HG02759 (cell line): ENCODE results near the gene PIK3CD.
"Not testable (repeated sequence)": the region's sequence is repeated elsewhere in the genome, so short reads cannot be mapped to it uniquely, and the experiment has no call there.

Source experiments
- ATAC-seq: cut with Tn5 transposase; IDR thresholded peaks from one replicate; pipeline ENCODE4 v1.9.1; 2021; ENCODE audit warnings: mild to moderate bottlenecking, moderate library complexity; ENCODE audit not compliant: unreplicated experiment

PIK3CD gene

GRCh38 chr1:9687874-9688582, 36.5 kb downstream of the PIK3CD start:
- ATAC-seq = no peak

GRCh38 chr1:9688599-9688998, 37.1 kb downstream of the PIK3CD start:
- ATAC-seq = no peak

- ATAC-seq = peak; percentile 68
Observed at GRCh38 chr1:9689011-9689706, 37.6 kb downstream of the PIK3CD start.

DNA sequence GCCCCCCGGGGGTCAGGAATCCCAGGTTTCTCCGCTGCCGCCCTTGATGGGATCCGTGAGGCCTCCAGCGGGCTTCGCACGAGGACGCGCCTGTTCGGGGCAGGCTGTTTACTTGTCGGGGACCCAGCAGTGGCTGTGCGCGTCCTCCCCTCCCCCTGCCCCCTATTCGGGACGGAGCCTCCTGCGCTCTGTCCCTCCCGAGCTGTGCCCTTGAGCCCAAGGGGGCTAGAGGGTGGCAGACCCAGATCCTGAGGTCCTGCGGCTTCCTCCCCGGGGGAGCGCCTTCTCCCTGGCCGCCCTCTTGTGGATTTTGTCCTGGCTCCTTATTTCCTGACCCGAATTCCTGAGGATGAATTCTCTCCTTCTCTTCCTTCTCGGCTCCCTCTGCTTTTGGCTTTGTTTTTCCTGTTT, 38.4 kb downstream of the PIK3CD start:
- no peak for ATAC-seq

DNA sequence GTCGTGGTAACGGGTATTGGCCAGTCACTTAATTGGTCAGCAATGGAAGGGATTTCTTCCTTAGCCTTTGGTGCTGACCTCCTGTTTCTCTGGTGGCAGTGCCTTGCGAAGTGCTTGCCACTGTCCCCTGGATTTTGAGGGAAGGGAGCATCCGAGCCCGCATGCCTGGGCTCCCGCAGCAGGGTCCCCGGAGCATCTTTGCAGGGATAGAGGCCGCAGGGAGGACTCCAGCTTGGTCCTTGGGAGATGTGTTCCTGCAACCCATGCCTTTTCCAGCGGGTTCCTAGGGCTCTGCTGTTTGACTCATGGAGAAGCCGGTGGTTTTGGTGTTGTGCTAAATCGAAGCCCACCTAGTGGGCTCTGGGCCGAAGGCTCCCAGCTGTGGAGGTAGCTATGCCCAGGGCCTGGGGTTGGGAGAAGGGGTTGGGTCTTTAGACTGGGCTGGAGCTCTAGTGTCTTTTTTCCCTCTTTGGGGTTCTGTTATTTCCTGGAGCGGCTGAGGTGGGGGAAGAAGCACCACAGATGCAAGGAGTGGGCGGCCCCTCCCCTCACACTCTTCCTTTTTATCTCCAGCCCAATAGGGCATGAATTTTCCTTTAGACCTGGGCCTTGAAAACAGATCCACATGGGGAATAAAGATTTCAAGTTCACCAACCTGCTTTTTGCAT, 39.0 kb downstream of the PIK3CD start:
- ATAC-seq = no peak

DNA sequence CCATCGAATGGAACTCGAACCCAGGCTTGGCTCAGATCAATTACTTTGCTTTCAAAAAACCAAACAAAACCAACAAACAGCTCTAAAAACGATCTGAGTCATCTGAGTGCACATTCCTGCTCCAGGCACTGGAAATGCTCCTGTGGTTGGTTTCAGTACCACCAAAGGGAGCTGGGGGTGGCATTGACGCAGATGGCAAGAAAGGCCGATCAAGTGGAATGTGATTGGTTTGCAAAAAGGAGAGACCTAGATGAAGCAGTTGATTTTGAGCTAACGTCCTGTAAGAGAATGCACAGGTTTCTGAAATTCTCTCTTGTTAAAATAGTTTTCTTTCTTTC, 39.5 kb downstream of the PIK3CD start:
- ATAC-seq = no peak

GRCh38 chr1:9691691-9692090, 40.2 kb downstream of the PIK3CD start:
- no peak for ATAC-seq

- no peak for ATAC-seq
Observed at GRCh38 chr1:9696793-9697192, 45.3 kb downstream of the PIK3CD start.

GRCh38 chr1:9699361-9699760, 47.8 kb downstream of the PIK3CD start:
- ATAC-seq = no peak

DNA sequence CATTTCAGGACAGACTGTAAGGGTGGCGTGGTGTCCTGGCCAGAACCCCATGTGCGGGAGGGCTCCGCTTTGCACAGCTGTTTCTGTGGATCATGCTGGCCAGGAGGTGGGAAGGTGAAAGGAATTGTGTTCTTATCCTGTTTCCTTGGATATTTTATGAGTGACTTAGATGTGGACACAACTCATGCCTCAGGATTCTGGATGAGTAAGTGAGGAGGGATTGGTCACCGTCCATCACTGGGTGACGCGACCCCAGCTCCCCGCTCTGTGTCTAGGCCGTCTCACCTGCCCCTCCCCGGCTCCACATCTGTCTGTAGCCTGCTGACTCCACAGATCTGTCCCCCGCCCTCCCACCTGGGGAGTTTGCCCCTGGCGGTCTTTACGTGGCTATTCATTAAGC, 48.8 kb downstream of the PIK3CD start:
- ATAC-seq = no peak

DNA sequence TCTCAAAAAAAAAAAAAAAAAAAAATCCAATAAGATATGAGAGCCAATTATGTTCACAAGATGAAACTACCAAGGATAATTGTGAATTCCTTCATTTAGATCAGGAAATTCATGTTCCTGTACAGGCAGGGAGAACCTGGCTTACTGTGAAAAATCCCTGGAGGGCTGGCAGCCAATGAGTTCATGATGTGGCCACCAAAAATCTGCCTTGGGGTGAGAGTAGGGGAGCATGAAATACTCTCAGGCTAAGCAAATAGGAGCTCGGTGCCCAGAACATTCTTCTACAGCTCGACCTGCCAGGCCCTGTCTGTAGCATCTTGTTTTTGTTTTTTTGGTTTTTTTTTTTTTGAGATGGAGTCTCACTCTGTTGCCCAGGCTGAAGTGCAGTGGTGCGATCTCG, 50.1 kb downstream of the PIK3CD start:
- no peak for ATAC-seq

DNA sequence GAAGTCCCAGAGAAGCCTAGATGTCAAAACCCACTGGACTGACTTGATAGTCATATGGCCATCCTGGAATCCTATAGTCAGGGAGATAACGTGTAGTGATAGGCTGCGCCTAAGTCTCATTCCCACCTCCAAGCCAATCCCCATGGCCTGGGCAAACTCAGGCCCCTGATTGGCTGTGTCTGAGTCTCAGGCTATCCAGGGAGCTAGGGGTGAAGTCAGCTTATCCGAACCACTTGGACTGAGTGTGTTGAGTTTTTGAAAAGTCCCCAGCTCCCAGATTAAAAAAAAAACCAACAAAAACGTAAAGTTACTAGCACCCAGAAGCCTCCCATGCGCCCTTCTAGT, 51.6 kb downstream of the PIK3CD start:
- ATAC-seq = no peak

GRCh38 chr1:9703681-9704080, 52.1 kb downstream of the PIK3CD start:
- no peak for ATAC-seq

GRCh38 chr1:9705337-9706093, 54.0 kb downstream of the PIK3CD start:
- no peak for ATAC-seq

GRCh38 chr1:9706178-9706577, 54.6 kb downstream of the PIK3CD start:
- ATAC-seq = no peak

DNA sequence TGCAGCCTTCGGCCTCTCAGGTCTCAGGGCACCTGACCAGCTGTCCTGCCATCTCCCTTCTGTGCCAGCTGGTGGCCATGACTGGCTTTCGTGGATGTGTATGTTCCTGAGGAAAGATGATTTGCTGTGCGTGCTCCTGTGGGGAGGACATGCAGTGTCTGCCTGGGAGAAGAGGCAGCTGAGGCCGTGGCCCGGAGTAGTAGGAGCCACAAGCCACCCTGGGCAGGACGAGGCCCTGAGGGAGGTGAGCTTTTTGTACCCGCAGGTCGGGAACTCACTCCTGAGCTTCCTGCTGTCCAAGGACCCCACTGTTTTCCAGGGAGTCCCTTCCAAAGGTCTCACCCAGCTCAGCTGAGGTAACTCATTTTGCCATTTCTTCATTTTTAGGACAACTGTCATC, 58.5 kb downstream of the PIK3CD start:
- ATAC-seq = no peak

DNA sequence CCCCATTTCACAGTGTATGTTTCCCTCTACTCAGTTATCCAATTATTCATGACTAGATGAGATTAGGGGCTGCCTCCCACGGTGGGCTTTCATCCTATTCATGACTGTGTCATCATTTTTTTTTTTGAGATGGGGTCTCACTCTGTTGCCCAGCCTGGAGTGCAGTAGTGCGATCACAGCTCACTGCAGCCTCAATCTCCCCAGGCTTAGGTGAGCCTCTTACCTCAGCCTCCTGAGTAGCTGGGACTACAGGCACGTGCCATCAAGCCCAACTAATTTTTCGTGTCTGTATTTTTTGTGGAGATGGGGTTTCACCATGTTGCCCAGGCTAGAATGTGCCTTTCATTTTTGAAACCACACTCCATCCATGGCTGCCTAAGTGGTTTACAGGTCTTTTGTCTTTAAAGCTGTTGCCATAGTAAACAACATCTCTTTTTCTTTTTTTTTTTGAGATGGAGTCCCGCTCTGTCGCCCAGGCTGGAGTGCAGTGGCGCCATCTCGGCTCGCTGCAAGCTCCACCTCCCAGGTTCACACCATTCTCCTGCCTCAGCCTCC, 60.0 kb downstream of the PIK3CD start:
- no peak for ATAC-seq

DNA sequence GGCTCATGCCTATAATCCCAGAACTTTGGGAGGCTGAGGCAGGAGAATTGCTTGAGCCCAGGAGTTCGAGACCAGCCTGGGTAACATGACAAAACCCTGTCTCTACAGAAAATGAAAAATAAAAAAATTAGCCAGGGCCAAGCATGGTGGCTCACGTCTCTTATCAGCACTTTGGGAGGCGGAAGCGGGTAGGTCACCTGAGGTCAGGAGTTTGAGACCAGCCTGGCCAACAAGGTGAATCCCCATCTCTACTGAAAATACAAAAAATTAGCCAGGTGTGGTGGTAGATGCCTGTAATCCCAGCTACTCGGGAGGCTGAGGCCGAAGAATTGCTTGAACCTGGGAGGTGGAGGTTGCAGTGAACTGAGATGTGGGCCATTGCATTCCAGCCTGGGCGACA, 61.2 kb downstream of the PIK3CD start:
- ATAC-seq = not testable (repeated sequence)

- ATAC-seq = no peak
Observed at GRCh38 chr1:9714257-9714718, 62.8 kb downstream of the PIK3CD start.

GRCh38 chr1:9715536-9716226, 64.2 kb downstream of the PIK3CD start:
- no peak for ATAC-seq
